Activated naive CD4-positive, alpha-beta T cell treated with anti-CD3 and anti-CD28 coated beads, Interleukin-2, amount 50 U/mL, for 24 hours (primary cell): ENCODE results near the gene POU3F2.

ENCODE experiments used
- H3K27ac Mint-ChIP-seq: one replicate; pipeline ENCODE4 v1.8.0; 2021; ENCODE audit warnings: mild to moderate bottlenecking, mixed read lengths
- H3K27me3 Mint-ChIP-seq: one replicate; pipeline ENCODE4 v1.8.0; 2021; ENCODE audit warnings: mixed read lengths
- H3K36me3 Mint-ChIP-seq: one replicate; pipeline ENCODE4 v1.8.0; 2021; ENCODE audit warnings: mixed read lengths
- H3K4me1 Mint-ChIP-seq: one replicate; pipeline ENCODE4 v1.8.0; 2021; ENCODE audit warnings: mixed read lengths
- H3K4me3 Mint-ChIP-seq: one replicate; pipeline ENCODE4 v1.8.0; 2021; ENCODE audit warnings: mild to moderate bottlenecking, mixed read lengths
- H3K9me3 Mint-ChIP-seq: one replicate; pipeline ENCODE4 v1.8.0; 2021; ENCODE audit warnings: mixed read lengths

POU3F2 gene

DNA sequence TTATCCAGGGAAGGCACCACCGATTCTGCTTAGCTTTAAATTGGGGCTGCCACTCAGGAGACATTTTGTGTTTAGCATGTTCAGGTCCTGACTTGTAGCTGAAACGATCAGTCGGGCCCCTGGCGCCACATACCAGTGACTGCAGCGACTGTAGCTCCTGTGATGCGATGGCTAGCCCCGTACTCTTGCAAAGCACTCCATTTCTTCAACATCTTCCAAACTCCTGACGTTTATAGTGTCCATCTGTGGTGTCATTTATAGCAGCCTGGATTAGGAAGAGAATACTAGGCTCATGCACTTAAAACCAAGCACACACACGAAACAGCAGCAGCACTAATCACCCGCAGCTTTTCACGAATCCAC, 13.0 kb downstream of the POU3F2 start:
- Mint-ChIP-seq H3K4me3 (no peak overlapping the region), H3K27ac (no peak overlapping the region), H3K4me1 (peaks cover 29% of the 10 kb centered on the region), H3K36me3 (peaks cover 2% of the 10 kb centered on the region), H3K9me3 (no peaks in the 10 kb centered on the region), H3K27me3 (peaks cover 52% of the 10 kb centered on the region)

- Mint-ChIP-seq H3K4me3 (no peak overlapping the region), H3K27ac (no peak overlapping the region), H3K9me3 (no peaks in the 10 kb centered on the region), H3K27me3 (peaks cover 49% of the 10 kb centered on the region), H3K4me1 (peaks cover 25% of the 10 kb centered on the region), H3K36me3 (peaks cover 2% of the 10 kb centered on the region)
These were observed 13.6 kb downstream of the POU3F2 start for GRCh38 chr6:98847779-98848538.

DNA sequence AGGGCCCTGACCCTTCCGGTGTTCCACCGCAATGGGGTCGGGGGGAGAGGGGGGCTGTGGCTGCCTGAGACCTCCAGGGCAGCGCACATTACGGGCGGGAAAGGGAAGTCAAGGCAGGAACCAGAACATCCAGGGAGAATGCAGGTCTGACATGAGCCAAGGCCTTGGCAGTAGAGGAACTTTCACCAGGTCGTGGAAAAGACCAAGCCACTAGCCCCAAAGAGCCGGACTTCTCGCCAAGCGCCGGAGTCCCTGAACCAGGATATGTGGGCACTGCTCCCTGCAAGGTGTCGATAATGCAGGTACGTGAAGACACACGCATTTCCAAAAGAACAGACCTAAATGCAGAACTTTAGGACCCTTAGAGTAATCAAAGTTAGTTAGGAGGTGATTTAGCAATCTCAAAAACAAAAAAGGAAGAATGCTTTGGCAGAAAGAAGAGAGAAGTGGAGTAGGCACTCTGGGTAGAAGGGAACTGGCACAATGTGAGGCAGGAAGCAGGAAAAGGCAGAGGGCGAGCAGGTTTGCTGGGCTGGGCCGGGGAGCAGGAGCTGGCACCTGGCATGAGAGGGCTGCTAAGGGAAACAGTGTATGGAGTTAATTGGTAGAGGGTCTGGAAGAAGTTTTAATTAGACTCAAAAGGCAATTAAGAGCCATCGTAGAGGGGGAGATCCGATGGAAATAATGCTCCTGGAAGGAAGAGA, 14.3 kb downstream of the POU3F2 start:
- Mint-ChIP-seq H3K4me1 (peaks cover 24% of the 10 kb centered on the region), H3K9me3 (no peaks in the 10 kb centered on the region), H3K27ac (no peak overlapping the region), H3K36me3 (peaks cover 2% of the 10 kb centered on the region), H3K27me3 (peaks cover 45% of the 10 kb centered on the region), H3K4me3 (no peak overlapping the region)

DNA sequence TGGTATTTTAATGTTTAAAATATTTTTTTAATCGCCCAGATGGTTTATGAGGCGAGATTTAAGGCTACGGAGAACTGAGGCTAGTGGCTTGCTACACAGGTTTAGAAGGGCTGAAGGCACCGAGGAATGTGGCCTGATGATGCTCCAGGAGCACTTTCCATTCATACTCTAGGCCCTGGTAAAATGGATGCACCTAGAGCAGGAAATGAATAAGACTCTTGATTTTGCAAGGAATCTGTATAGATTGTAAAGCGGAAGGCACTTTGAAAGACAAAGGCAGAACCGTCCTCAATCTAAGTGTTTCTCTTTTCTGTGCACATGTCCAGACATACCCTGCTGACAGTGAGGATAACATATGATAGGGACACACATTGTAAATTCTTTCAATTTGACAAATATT, 30.1 kb downstream of the POU3F2 start:
- no peaks in the 10 kb centered on the region for H3K4me1 Mint-ChIP-seq

GRCh38 chr6:98871057-98871456, 36.7 kb downstream of the POU3F2 start:
- Mint-ChIP-seq H3K36me3 (peaks cover 20% of the 10 kb centered on the region), H3K27ac (no peak overlapping the region), H3K9me3 (peaks cover 3% of the 10 kb centered on the region), H3K27me3 (no peaks in the 10 kb centered on the region), H3K4me3 (no peak overlapping the region), H3K4me1 (no peaks in the 10 kb centered on the region)

More for the DNA sequence above, 30.1 kb downstream of the POU3F2 start:
- Mint-ChIP-seq H3K9me3 (peaks cover 4% of the 10 kb centered on the region), H3K36me3 (peaks cover 11% of the 10 kb centered on the region), H3K27me3 (no peaks in the 10 kb centered on the region), H3K4me3 (no peak overlapping the region), H3K27ac (no peak overlapping the region)

DNA sequence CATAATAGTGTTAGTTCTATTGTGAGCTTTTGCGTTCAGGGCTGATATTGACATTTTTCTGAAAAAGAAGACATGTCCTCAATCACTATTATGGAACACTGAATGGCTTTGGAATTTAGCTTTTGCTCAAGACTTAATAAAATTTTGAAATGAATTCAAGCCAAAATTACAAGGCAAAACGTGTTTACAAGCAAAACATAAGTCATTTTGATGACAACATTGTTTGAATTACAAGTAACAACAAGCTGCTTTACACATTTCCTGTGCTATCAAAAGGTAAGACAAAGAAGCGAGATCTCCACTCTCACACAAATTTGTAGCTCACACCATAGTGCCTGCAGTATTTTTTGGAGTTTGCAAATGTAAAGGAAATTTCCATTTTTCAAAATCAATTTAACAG, 37.4 kb downstream of the POU3F2 start:
- H3K36me3 Mint-ChIP-seq = peaks cover 20% of the 10 kb centered on the region
- no peaks in the 10 kb centered on the region for H3K27me3 Mint-ChIP-seq
- no peaks in the 10 kb centered on the region for H3K4me1 Mint-ChIP-seq
- H3K27ac Mint-ChIP-seq = no peak overlapping the region
- no peaks in the 10 kb centered on the region for H3K9me3 Mint-ChIP-seq
- no peak overlapping the region for H3K4me3 Mint-ChIP-seq

- Mint-ChIP-seq H3K36me3 (peaks cover 23% of the 10 kb centered on the region), H3K4me1 (peaks cover 3% of the 10 kb centered on the region), H3K4me3 (no peak overlapping the region), H3K27ac (no peak overlapping the region), H3K9me3 (no peaks in the 10 kb centered on the region), H3K27me3 (no peaks in the 10 kb centered on the region)
These were observed 41.0 kb downstream of the POU3F2 start for GRCh38 chr6:98875375-98875774.

DNA sequence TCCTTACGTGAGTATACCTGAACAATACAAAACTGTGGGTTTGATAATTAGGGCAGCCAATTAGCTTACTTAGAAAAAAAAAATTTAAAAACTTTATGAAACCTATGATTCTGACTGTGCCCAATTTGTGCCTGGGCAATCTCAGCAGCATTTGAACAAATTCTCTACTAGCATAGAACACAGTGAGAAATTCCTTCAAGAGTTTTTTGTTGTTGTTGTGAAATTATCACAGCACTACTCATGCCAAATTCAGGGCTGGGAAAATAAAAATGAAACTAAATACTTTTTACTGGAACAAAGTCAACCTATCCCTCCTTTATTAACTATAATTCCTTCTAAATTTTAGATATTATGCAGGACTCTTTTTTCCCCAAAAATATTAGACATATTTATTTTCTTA, 42.9 kb downstream of the POU3F2 start:
- H3K4me1 Mint-ChIP-seq = peaks cover 6% of the 10 kb centered on the region
- no peak overlapping the region for H3K27ac Mint-ChIP-seq
- H3K9me3 Mint-ChIP-seq = no peaks in the 10 kb centered on the region
- no peak overlapping the region for H3K4me3 Mint-ChIP-seq
- H3K27me3 Mint-ChIP-seq = no peaks in the 10 kb centered on the region
- peaks cover 19% of the 10 kb centered on the region for H3K36me3 Mint-ChIP-seq

DNA sequence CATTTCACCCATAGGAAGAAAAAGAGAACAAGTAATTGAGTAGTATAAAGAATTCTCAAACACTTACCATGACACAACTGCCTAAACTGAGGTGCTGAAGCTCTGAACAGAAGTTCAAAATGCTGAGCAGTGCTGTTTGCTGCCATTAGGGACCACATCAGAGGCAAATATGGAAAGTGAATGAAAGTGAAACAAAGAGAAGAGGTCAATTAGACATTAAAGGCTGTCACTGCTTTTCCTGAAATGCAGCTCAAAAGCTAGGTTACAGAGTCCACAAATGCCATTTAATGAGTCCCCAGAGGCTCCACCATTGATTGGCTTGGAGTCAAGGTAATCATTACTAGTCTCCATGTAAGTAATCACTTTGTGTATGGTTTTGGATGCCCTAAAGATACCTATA, 46.1 kb downstream of the POU3F2 start:
- Mint-ChIP-seq H3K27me3 (no peaks in the 10 kb centered on the region), H3K36me3 (peaks cover 21% of the 10 kb centered on the region), H3K4me3 (no peak overlapping the region), H3K4me1 (peaks cover 6% of the 10 kb centered on the region), H3K9me3 (no peaks in the 10 kb centered on the region), H3K27ac (no peak overlapping the region)

DNA sequence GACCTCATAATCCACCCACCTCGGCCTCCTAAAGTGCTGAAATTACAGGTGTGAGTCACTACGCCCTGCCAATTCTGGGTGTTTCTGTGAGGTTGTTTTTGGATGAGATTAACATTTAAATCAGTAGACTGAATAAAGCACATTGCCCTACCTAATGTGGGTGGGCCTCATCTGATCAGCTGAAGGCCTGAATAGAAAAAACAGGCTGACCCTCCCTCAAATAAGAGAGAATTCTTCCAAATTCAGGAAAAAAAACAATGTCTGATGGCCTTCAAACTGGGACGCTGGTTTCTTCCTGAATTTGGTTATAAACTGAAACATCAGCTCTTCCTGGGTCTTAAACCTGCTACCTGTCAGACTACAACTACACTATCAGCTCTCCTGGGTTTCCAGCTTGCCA, 51.0 kb downstream of the POU3F2 start:
- Mint-ChIP-seq H3K4me3 (no peak overlapping the region), H3K27me3 (no peaks in the 10 kb centered on the region), H3K4me1 (peaks cover 3% of the 10 kb centered on the region), H3K9me3 (no peaks in the 10 kb centered on the region), H3K36me3 (peaks cover 17% of the 10 kb centered on the region), H3K27ac (no peak overlapping the region)

DNA sequence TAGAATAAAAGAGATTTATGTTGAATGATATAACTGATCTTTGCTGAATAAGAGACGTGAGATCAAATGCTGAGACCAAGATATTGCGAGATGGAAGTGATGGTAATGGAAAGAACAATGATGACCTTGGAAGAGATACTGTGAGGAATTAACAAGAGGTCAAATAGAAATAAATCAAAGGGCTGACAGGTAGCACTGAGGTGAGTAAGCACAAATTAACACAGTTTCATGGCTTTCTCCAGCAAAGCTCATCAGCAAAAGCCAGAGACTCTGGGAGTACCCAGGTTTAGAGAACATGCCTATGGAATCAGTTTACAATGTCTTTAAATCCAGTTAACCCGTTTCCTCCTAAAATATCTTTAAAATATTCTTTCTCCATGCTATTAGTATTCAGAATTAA, 53.3 kb downstream of the POU3F2 start:
- Mint-ChIP-seq H3K4me1 (no peaks in the 10 kb centered on the region), H3K4me3 (no peak overlapping the region), H3K36me3 (peaks cover 21% of the 10 kb centered on the region), H3K27ac (no peak overlapping the region), H3K9me3 (no peaks in the 10 kb centered on the region), H3K27me3 (no peaks in the 10 kb centered on the region)
